Kidney (tissue), 14 donors: Measurements from ENCODE around the gene POMT2. TPM values are rescaled to one million over a fixed set of nuclear protein-coding genes. Genes with fewer than 3 reads are reported as not detected.
"Not testable (repeated sequence)": the region's sequence is repeated elsewhere in the genome, so short reads cannot be mapped to it uniquely, and the experiment has no call there.

ENCODE experiments used
- DNase-seq, 5 donors: peaks; one replicate each; pipeline ENCODE4 v3.0.0-alpha.2; 2013 to 2020
- FAIRE-seq: peaks from 2 replicates; lab custom pipeline; 2012; peaks lifted over from hg19 to GRCh38; lab: Jason Lieb, UNC
- H3K27ac ChIP-seq, 2 donors: one replicate each; pipeline ENCODE4 v1.7.0; 2013; ENCODE audit warnings: low read depth in 2 of 2, low read length in 2 of 2, inconsistent platforms in 1 of 2
- H3K27me3 ChIP-seq: one replicate; pipeline ENCODE4 v1.7.1; 2013; ENCODE audit warnings: low read length, inconsistent platforms; ENCODE audit not compliant: control insufficient read depth, insufficient read depth
- H3K36me3 ChIP-seq, 3 donors: one replicate each; pipeline versions ENCODE4 v1.7.0 to v1.7.1; 2013; ENCODE audit warnings: low read length in 3 of 3, control low read depth in 1 of 3, inconsistent platforms in 1 of 3; ENCODE audit not compliant: insufficient read depth in 3 of 3, control insufficient read depth in 2 of 3
- H3K4me1 ChIP-seq, 3 donors: one replicate each; pipeline versions ENCODE4 v1.7.0 to v1.7.1; 2013; ENCODE audit warnings: low read length in 3 of 3, inconsistent platforms in 1 of 3, low read depth in 1 of 3; ENCODE audit not compliant: control insufficient read depth in 2 of 3, insufficient read depth in 2 of 3
- H3K4me3 ChIP-seq, 3 donors: one replicate each; pipeline versions ENCODE4 v1.7.0 to v1.8.1; 2013; ENCODE audit warnings: low read length in 3 of 3, control low read depth in 1 of 3, inconsistent platforms in 1 of 3
- H3K9ac ChIP-seq, 3 donors: one replicate each; pipeline versions ENCODE4 v1.7.0 to v1.7.1; 2013; ENCODE audit warnings: low read length in 3 of 3, control low read depth in 1 of 3, inconsistent platforms in 1 of 3
- H3K9me3 ChIP-seq, 3 donors: one replicate each; pipeline versions ENCODE4 v1.7.0 to v1.7.1; 2013; ENCODE audit warnings: low read length in 3 of 3, control low read depth in 1 of 3, inconsistent platforms in 1 of 3; ENCODE audit not compliant: control insufficient read depth in 2 of 3, insufficient read depth in 1 of 3
- CTCF ChIP-seq: IDR thresholded peaks from 3 replicates; pipeline ENCODE4 v1.5.1; 2012; ENCODE audit warnings: mild to moderate bottlenecking, moderate library complexity, borderline replicate concordance; ENCODE audit not compliant: insufficient read depth; ENCODE audit errors: extremely low read depth
- intact Hi-C: fragments of 100-400 bp; cut with DNase I; formaldehyde crosslinking; loops from one replicate; pipeline ENCODE4 v1.11.1; 2022
- polyA plus RNA-seq: library from polyadenylated mRNA; stranded (reverse); fragments of 350-450 nt; fragmentation: Illumina TruSeq; extraction: RNeasy Lipid Tissue Mini Kit (QIAGEN cat#74804); gene quantifications from one replicate; pipeline ENCODE4 v1.2.3, GENCODE V29; 2014; ENCODE audit warnings: low read depth, low replicate concordance; ENCODE audit not compliant: insufficient read depth
- total RNA-seq: library from RNA; stranded (reverse); fragmentation: NEBNext Ultra II Directional; extraction: Animal tissue kit (Norgen Biotek cat#: 25700); gene quantifications from one replicate; pipeline ENCODE4 v1.2.1, GENCODE V29; 2021
- donor health status: control.
- donor health status: control.
- donor health status: control.
- donor health status: control.
- donor health status: control.
- donor health status: DM: yes; HTN: yes; CAD: no.
- donor health status: Normal renal cell carcinoma (clear cell type).

POMT2 gene
- total and polyA plus RNA-seq, 2 donors from 2014 or later: 18.2 to 34.7 TPM

GRCh38 chr14:77322951-77323350 lies 2.3 kb upstream of the POMT2 start:
- H3K4me1 ChIP-seq: peaks cover 3 to 11% (median 9%) of the 10 kb centered on the region in 3 donors
- no peaks in the 10 kb centered on the region for H3K9me3 ChIP-seq
- H3K27ac ChIP-seq: no peak overlapping the region
- FAIRE-seq (no peak), DNase-seq (no peak)
- H3K36me3 ChIP-seq: no peaks in the 10 kb centered on the region
- no peaks in the 10 kb centered on the region for H3K27me3 ChIP-seq
- intact Hi-C loops: no loop called here
- H3K9ac ChIP-seq: no peak overlapping the region
- H3K4me3 ChIP-seq: no peak overlapping the region
- no peak for TF ChIP-seq CTCF

- no peak for TF ChIP-seq CTCF
- no peaks in the 10 kb centered on the region for H3K9me3 ChIP-seq
- intact Hi-C loops: no loop called here
- peak overlapping the region in 2 of 3 donors; percentile 59 to 90 for H3K4me3 ChIP-seq
- no peaks in the 10 kb centered on the region for H3K36me3 ChIP-seq
- no peaks in the 10 kb centered on the region for H3K27me3 ChIP-seq
- H3K27ac ChIP-seq: no peak overlapping the region
- H3K4me1 ChIP-seq: peaks cover 3 to 11% (median 9%) of the 10 kb centered on the region in 3 donors
- peak overlapping the region in 1 of 3 donors; percentile 29 for H3K9ac ChIP-seq
- FAIRE-seq: no peak
- no peak for DNase-seq
Observed at GRCh38 chr14:77322250-77322902, 1.7 kb upstream of the POMT2 start.

- Histone ChIP-seq H3K4me3 (peak overlapping the region in 2 of 3 donors; percentile 15 to 90), H3K9ac (no peak overlapping the region), H3K9me3 (no peaks in the 10 kb centered on the region), H3K27ac (no peak overlapping the region), H3K4me1 (peaks cover 3 to 18% (median 13%) of the 10 kb centered on the region in 3 donors), H3K36me3 (no peaks in the 10 kb centered on the region), H3K27me3 (no peaks in the 10 kb centered on the region)
- no peak for TF ChIP-seq CTCF
- intact Hi-C loops: loop anchor here (10.0 kb wide), 1 partner anchor 445 kb away; no protein-coding TSS in a partner anchor
- no peak for FAIRE-seq
- DNase-seq: peak in 3 of 5 donors; percentile 45 to 72 (median 65)
Observed at GRCh38 chr14:77319422-77319821, 1.3 kb downstream of the POMT2 start.

- H3K27ac ChIP-seq, H3K27me3 ChIP-seq, H3K9me3 ChIP-seq, H3K36me3 ChIP-seq, DNase-seq, H3K9ac ChIP-seq, H3K4me3 ChIP-seq, FAIRE-seq: not testable (repeated sequence)
- peaks cover 3 to 24% (median 15%) of the 10 kb centered on the region in 3 donors for H3K4me1 ChIP-seq
- intact Hi-C loops: loop anchor here (10.0 kb wide), 1 partner anchor 444 kb away; no protein-coding TSS in a partner anchor
Observed at GRCh38 chr14:77318756-77319155, 1.9 kb downstream of the POMT2 start.
